GM18867 (cell line): ENCODE measurements around the gene GLRX3.
"Not testable (repeated sequence)": the region's sequence is repeated elsewhere in the genome, so short reads cannot be mapped to it uniquely, and the experiment has no call there.

Source experiments
- ATAC-seq: cut with Tn5 transposase; IDR thresholded peaks from one replicate; pipeline ENCODE4 v1.9.1; 2021; ENCODE audit warnings: mild to moderate bottlenecking, moderate library complexity; ENCODE audit not compliant: unreplicated experiment

GLRX3 gene

DNA sequence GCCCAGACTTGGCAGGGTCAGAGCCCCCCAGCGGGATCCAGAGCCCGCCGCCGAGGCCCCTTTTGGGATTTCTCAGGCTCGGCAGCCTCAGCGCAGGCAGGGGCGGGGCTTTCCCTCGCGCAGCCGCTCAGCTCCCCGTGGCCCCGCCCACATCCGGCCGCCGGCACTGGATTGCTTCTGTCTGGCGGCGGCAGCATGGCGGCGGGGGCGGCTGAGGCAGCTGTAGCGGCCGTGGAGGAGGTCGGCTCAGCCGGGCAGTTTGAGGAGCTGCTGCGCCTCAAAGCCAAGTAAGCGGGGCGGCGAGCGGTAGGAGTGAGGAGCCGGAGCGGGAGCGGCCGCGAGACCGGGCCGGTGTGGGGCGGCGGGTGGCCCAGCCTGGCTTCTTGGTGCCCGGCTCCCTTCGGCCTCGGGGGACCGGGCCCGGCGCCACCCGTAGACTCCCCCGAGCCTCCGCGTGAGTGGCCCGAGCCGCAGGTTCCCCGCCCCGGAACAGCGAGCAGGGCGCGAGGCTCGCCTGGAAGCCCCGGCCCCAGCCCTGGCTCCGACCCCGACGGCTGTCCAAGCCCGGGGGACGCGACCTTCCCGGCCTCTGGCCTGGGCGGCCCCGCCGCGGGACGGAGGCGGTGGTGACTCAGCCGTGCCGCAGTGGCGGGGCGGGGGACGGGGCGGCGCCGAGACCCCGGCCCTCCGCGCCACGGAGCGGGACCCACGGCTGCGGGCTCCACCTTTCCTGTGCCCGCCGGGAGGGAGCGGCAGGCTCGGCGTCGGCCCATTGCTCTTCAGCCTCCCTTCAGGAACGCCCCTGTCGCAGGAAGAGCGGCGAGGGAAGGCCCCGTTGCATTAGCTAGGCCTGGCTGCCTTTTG lies at the start of gene GLRX3:
Gene GLRX3 (plus strand): TSS at position 166 of the 864 bp plus-strand sequence. CDS start 30 bp downstream, at position 196.
- peak; percentile 89 for ATAC-seq

GRCh38 chr10:130090565-130090964 lies 45.6 kb upstream of the GLRX3 start:
- not testable (repeated sequence) for ATAC-seq

DNA sequence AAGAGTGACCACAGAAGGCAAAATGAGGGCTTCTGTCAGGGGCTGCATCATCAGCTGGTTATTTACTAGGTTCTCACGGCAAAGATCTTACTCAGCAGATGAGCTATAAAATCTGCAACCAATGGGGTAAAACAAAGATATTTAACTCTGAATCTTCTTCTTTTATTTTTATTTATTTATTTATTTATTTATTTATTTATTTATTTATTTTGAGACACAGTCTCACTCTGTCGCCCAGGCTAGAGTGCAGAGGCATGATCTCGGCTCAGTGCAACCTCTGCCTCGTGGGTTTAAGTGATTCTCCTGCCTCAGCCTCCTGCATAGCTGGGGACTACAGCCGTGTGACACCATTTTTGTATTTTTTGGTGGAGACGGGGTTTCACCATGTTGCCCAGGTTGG lies 36.8 kb upstream of the GLRX3 start:
- no peak for ATAC-seq

DNA sequence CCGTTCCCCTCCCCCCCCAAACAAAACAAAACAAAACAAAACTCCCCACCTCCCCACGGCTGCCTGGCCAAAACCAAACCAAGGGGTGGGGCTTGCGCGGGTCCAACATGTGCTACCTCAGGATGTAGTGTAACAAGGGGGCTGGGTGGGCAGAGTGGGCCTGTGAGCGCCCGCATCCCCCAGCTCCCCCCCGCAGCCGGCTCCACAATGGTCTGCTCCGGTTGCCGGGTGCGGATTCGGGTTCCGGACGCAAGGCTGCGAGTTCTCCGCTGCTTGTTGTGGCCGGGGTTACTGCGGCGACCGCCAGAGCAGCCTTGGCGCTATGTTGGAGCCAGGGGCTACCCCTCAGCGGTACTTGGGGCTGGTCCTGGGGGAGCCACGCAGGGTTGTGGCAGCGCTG lies 30.5 kb upstream of the GLRX3 start:
- ATAC-seq, result no peak

- ATAC-seq, result not testable (repeated sequence)
These were observed 28.0 kb upstream of the GLRX3 start for GRCh38 chr10:130108146-130108545.

DNA sequence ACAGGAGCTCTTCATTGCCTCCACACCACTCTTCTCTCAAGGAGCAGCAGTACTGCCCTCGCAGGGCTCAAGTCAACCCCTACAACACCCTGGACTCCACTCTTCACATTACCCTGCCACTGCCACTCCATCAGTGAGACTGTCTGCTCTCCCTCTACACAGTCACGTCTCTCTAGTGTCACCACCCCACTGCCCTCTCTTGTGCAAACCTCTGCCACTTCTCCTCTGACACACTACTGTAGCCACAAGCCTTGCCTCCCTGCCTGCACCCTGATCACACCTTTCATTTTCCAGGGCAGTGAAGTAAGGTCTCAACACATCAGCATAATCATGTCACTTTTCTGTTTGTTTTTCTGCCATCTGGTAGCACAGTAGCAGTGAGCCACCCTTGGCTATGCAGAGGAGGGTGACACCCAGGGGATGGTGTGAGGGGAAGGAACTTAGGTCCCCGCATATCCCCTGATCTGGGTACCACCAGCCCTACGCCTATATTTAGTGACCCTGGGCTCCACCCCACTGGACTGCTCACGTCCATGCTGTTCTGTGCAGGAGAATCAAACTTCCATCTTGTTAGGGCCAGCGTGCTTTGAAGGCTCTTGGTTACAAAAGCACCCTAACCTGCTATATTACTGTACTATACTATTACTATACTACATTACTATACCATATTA lies 27.1 kb upstream of the GLRX3 start:
- no peak for ATAC-seq

- no peak for ATAC-seq
These were observed 26.4 kb upstream of the GLRX3 start for GRCh38 chr10:130109796-130110245.

DNA sequence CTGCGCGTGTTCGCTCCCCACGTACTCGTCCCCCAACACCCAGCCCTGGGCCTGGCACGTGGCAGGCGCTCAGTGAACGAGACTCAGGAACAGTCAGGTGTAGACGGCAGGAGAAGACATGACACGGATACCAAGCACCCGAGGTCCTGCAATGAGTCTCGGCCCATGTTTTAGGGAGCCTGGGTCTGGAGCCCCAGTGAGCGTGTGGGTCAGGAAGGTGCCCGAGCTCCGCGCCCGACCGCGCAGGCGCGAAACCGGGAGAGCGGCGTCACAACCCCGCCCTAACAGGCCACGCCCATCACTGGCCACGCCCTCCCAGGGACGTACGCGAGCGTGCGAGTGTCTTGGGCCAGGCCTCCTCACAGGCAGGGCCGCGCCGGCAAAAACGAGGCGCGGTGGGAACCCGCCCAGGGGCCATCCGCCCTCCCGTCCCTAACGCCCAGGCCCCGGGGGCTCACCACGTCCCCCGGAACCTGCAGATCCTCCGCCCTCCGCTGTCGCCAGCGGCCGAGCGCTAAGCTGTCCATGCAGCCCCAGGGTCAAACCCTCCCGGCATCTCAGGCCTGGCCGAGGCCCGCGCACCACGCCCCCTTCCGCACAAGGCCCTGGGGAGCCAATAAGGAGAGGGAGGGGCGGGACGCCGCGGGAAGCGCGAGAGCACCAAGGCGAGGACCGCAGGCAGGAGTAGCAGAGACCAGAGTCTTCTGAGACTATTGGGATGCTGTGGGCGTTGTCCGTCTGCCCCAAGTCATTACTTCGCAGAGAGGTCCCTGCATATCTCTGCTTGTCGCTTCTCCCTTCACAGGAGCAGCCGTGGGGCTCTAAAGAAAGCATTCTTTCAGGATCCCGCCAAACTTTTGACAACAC lies 25.7 kb upstream of the GLRX3 start, which contains the start of gene C10orf143:
Gene C10orf143 (minus strand): TSS at position 585 of the 867 bp plus-strand sequence. CDS start 58 bp downstream, at position 527.
- ATAC-seq, result peak; percentile 81

GRCh38 chr10:130111113-130111851 lies 24.9 kb upstream of the GLRX3 start:
- ATAC-seq, result peak; percentile 88

GRCh38 chr10:130111852-130112180 lies 24.4 kb upstream of the GLRX3 start:
- no peak for ATAC-seq

DNA sequence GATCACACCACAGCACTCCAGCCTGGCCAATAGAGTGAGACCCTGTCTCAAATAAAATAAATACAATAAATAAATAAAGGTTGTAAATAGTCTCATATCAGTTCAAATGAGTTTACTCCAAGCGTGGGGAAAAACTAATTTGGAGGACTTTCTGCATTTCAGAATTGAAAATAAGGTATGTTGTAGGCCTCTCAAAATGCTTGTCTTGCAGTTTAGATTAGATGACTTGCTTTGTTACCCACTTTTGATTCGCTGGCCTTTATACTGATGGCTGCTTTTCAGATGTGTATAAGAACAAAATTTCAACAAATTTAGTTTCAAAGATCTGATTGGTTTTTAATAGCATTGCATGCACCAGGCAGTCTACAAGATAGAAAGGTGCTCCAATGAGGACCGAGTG lies 23.4 kb upstream of the GLRX3 start:
- no peak for ATAC-seq

DNA sequence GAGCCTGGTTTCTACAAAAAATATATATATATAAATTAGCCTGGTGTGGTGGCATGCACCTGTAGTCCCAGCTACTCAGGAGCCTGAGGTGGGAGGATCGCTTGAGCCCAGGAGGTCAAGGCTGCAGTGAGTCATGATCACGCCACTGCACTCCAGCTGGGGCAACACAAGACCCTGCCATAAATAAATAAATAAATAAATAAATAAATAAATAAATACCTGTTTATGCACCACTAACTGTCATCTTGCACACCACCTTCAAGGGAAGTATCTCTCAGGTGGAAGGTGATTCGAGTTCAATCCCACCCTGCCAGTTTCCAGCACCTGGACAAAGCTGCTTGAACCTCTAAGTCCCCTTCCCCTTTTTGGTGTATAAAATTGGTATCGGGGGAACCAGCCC lies 19.2 kb upstream of the GLRX3 start:
- not testable (repeated sequence) for ATAC-seq

- not testable (repeated sequence) for ATAC-seq
These were observed 18.7 kb upstream of the GLRX3 start for GRCh38 chr10:130117535-130117934.

DNA sequence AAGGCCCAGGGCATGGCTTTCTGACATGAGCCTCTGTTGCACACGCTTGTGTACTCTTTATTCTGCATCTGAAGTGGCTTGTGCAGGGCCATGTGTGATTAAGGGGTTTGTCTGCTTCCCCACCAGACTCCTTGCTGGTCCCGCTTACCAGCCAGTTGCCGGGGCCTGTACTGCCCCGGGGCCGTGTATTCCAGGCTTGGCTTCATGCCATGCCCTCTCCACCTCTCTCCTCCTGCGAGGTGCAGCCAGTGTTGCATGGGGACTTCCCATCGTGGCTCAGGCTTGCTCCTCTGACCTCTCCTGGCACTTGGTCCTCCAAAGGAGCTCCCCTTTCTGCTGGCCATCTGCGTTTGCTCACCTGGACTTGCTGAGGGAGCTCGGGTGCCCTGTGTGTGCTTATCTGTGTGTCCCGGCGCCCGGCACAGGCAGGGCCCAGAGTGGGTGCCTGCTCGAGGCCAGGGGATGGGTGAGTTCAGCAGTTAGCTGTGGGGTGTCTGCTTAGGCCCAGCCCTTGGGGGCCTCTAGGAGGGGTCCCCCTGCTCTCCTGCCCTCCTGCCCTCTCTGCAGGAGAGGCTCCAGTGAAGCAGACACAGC lies 14.6 kb upstream of the GLRX3 start:
- no peak for ATAC-seq

- peak; percentile 99 for ATAC-seq
These were observed 8.7 kb upstream of the GLRX3 start for GRCh38 chr10:130127364-130128061.

DNA sequence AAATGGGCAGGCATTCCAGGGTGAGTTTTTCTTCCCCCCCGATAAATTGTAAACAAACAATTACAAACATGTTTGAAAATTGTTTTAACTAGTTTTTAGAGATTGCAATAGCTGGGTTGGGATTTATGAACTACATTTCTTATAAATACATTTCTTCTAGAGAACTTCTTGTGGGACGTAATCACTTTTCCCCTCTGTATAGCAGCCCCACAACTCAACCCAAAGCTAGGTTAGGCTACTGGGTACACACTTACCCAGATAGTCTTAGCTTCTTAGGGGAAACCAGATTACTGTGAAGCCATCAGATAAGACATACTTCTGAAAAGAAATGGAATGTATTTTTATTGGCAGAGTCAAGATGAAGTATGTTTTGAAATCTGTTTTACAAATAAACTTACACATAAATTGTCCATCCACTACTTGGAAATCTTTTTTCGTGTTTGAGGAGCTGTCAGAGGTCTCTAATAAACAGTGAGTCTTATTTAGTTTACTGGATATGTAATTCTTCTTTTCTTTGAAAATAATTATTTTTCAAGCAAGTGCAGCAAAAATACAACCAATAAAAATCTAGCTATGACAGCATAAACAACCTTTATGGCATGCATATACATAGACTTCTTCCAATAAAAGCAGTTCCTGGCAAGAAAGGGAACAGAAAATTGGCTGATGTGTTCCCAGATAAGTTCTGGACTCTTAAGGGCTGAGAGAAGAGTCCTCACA lies 8.0 kb upstream of the GLRX3 start:
- ATAC-seq, result no peak

DNA sequence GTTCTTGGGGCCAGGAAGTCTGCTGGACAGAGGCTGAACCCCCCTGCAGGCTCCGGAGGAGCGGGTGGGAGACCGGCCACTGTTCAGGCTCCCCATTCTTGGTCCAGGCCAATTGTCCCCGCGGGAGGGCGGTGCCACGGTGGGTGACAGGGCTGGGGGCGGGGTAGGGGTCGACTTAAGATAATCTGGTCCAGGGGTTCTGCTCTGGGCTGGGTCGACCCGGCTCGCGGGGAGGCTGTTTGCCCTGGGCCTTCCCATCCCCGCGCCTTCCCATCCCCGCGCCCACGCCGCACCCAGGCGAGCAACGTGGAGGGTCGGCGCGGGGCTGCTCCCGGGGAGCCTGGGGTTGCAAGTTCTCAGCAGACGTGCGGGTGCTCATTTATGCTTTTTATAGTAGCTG lies 7.3 kb upstream of the GLRX3 start:
- ATAC-seq, result no peak

DNA sequence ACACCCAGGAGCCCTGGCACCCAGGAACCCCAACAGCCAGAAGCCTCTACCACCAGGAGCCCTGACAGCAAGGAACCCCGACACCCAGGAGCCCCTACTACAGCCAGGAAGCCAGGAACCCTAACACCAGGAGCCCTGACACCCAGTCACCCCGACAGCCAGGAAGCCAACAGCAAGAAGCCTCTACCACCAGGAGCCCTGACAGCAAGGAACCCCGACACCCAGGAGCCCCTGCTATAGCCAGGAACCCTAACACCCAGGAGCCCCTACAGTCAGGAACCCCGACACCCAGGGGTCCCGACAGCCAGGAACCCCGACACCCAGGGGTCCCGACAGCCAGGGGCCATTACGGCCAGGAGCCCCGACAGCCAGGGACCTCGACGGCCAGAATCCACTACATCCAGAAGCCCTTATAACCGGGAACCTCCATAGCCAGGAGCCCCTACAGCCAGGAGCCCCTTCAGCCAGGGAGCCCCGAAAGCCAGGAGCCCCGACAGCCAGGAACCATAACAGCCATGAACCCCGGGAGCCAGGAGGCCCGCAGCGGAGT lies 440 bp upstream of the GLRX3 start:
- peak; percentile 20 for ATAC-seq

- ATAC-seq, result no peak
These were observed 878 bp downstream of the GLRX3 start for GRCh38 chr10:130137090-130137448.
